ENCODE measurements around the gene USP9X.
A peak's percentile ranks its signal among the peaks of the same experiment; 100 is the strongest.
"Not testable (repeated sequence)": the region's sequence is repeated elsewhere in the genome, so short reads cannot be mapped to it uniquely, and the experiment has no call there.

USP9X gene

GRCh38 chrX:41118156-41118555, 32.9 kb downstream of the USP9X start:
- no peak for DNase-seq (ENCODE audit: low read depth, low spot score)
- H3K4me3 ChIP-seq (ENCODE audit: low read length): no peak overlapping the region

GRCh38 chrX:41119803-41120202, 34.6 kb downstream of the USP9X start:
- DNase-seq (ENCODE audit: low read depth, low spot score): no peak
- no peak overlapping the region for H3K4me3 ChIP-seq (ENCODE audit: low read length)

DNA sequence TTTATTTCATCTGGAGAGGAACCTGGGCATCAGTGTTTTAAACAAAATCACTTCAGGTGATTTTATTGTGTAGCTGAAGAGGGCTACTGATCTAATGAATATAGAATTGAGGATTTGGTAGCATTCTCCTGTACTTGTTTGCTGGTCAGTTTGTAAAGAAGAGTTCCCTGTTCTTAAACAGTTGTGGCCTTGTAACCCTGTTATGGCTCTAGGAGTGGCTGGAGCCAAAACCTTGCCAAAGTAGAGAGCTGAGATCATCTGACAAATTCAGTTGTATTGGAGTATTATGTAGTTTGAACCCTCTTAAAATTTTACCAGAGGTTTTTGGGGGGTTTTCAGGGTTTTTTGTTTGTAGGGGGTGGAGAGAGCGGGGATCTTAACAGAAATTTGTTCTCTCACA, 36.5 kb downstream of the USP9X start:
- DNase-seq (ENCODE audit: low read depth, low spot score): no peak
- no peak overlapping the region for H3K4me3 ChIP-seq (ENCODE audit: low read length)

- DNase-seq (ENCODE audit: low read depth, low spot score): no peak
- no peak overlapping the region for H3K4me3 ChIP-seq (ENCODE audit: low read length)
These were observed 37.5 kb downstream of the USP9X start for GRCh38 chrX:41122664-41123257.

DNA sequence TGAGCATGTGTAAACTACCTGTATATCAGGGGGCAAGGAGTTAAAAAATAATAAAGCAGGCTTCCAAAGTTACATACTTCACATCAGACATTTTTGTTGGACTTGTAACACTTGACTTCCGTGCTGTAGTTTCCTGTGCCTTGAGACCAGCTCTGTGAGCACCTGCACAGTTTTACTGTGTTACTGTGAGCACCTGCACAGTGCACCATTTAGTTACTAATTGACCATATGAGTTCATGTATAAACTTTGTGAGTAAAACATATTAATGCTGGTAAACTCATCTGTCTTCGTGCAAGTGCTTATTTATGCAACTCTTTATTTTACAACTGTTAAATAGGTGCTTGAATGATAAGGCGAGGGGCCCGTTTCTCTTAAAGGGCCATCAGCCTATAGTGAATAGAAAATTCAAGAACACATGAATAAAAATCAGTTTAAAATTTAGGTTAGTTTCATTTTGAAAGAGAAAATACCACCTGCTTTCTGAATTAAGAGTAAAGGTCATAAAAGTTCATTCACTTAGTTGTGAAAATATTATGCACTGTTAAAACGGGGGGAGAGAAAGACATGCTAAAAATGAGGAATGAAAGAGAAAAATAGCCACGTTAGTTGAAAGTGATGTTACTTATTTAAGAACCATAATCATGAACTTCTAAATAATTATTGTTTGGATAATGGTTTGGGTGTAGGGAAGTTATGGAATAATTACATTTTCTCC, 42.4 kb downstream of the USP9X start:
- DNase-seq (ENCODE audit: low read depth, low spot score): no peak
- H3K4me3 ChIP-seq (ENCODE audit: low read length): no peak overlapping the region

- no peak overlapping the region for H3K4me3 ChIP-seq (ENCODE audit: low read length)
- no peak for DNase-seq (ENCODE audit: low read depth, low spot score)
These were observed 43.7 kb downstream of the USP9X start for GRCh38 chrX:41128955-41129354.

DNA sequence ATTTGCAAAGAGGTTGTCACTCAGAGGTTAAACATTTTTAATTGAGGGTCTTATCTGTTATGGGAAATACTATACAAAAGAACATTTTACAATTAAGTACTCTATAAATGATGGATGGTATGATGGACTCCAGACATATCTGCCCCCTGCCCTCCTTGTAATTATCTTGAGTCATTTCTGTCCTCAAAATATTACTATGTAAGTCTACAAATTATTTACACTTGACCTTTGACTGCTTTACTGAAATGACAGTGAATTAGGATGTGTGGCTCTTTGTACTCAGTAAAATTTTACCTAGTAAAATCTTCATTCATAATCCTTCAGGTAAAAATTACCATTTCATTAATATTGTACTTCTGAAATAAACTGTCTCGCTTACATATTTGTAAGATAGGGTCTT, 46.5 kb downstream of the USP9X start:
- no peak for DNase-seq (ENCODE audit: low read depth, low spot score)
- no peak overlapping the region for H3K4me3 ChIP-seq (ENCODE audit: low read length)

GRCh38 chrX:41133551-41133950, 48.3 kb downstream of the USP9X start:
- DNase-seq (ENCODE audit: low read depth, low spot score): no peak
- H3K4me3 ChIP-seq (ENCODE audit: low read length): no peak overlapping the region

DNA sequence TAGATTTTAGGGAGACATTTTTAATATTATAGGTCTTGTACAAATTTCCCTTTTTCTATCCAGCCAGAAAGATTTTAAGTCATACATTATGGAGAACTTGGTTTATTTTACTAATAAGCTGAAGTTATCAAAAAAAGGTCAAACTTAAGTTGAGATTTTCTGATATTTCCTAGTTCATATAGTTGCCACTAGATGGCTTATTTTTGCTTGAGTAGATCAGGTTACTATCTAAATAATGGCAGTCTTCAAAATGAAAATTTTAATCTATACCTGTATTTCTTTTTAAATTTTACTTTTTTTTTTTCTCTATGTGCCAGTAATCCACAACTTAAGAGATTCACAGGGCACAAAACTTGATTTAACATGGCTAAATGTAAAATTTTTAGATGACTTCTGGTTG, 52.3 kb downstream of the USP9X start:
- H3K4me3 ChIP-seq (ENCODE audit: low read length): no peak overlapping the region
- DNase-seq (ENCODE audit: low read depth, low spot score): peak; percentile 10

DNA sequence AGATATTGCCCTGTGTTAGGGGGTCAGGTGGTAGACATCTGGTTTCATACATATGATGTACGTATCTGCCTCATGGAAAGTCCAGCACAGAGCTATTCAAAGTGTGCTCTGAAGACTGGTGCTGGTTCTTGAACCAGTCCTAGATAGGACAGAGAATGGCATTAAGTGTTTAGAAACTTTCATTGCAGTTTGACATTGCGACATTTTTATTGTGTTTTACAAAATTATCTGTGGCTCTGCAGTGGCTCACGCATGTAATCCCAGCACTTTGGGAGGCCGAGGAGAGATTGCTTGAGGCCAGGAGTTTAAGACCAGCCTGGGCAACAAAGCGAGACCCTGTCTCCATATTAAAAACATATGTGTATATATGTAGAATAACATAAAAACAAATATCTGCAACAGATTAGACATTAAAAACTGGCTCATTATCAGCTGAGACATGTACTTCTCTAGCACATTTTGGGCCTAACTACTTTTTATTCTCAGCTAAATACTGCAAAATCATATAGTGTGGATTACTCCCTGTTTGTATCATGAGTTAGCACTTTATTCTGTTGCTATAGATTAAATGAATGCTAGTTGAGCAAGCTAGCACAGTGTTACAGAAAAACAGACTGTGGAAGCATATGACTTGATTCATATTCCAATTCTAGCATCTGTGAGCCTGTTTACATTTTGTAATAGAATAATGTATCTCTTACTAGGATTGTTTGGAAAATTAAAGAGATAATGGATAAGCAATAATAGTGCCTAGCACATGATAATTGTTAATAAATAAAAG, 57.1 kb downstream of the USP9X start:
- H3K4me3 ChIP-seq (ENCODE audit: low read length): no peak overlapping the region
- no peak for DNase-seq (ENCODE audit: low read depth, low spot score)

DNA sequence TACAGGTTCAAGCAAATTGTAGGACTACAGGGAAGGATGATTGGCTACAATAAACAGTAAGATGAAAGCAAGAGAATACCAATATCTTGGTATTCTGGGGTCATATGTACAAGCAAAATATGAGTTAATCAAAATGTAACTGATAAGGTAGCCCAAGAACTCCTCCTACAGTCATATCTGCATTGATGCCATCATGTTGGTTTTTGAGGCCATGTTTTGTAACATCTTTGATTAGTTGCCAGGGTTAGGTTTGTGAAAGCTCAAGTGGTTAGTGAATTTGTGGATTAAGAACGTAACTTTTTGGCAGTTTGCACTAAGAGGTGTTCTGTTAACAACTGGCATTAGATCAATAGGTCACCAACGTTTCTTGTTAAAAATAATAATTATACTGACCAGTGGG, 59.6 kb downstream of the USP9X start:
- H3K4me3 ChIP-seq (ENCODE audit: low read length): no peak overlapping the region
- DNase-seq (ENCODE audit: low read depth, low spot score): no peak

GRCh38 chrX:41145920-41146608, 60.8 kb downstream of the USP9X start:
- no peak for DNase-seq (ENCODE audit: low read depth, low spot score)
- H3K4me3 ChIP-seq (ENCODE audit: low read length): no peak overlapping the region

- no peak for DNase-seq (ENCODE audit: low read depth, low spot score)
- H3K4me3 ChIP-seq (ENCODE audit: low read length): no peak overlapping the region
These were observed 63.3 kb downstream of the USP9X start for GRCh38 chrX:41148553-41148952.

GRCh38 chrX:41150043-41150442, 64.8 kb downstream of the USP9X start:
- DNase-seq (ENCODE audit: low read depth, low spot score): no peak

DNA sequence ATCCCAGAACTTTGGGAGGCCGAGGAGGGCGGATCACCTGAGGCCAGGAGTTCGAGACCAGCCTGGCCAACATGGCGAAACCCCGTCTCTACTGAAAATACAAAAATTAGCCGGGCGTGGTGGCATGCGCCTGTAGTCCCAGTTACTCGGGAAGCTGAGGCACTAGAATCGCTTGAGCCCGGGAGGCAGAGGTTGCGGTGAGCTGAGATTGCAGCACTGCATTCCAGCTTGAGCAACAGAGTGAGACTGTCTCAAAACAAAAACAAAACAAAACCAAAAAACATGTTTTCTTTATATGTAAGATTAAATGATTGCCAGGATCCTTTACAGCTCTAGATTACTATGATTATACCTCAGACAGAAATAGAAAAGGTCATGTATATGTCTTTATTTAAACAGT, 66.5 kb downstream of the USP9X start:
- DNase-seq (ENCODE audit: low read depth, low spot score): not testable (repeated sequence)

More at GRCh38 chrX:41150043-41150442, 64.8 kb downstream of the USP9X start:
- no peak overlapping the region for H3K4me3 ChIP-seq (ENCODE audit: low read length)

DNA sequence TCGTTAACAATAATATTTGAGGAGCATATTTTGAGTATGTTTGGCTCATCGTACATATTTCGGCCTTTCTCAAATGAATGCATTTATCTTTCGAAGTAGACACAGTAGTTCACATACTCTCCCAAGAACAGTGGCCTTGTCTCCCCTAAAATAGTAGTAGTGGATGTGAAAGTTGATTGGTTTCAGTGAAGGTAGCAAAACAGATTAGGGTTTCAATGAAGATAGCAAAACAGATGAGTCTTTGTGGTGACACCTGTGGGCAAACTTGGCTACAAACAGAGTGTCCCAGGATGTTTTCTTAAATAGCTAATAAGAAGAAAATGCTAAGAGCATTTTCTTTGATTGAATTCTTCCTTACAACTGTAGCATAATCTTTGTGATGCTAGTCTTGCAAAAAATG, 67.0 kb downstream of the USP9X start:
- DNase-seq (ENCODE audit: low read depth, low spot score): no peak

More for the DNA sequence above, 66.5 kb downstream of the USP9X start:
- not testable (repeated sequence) for H3K4me3 ChIP-seq (ENCODE audit: low read length)

DNA sequence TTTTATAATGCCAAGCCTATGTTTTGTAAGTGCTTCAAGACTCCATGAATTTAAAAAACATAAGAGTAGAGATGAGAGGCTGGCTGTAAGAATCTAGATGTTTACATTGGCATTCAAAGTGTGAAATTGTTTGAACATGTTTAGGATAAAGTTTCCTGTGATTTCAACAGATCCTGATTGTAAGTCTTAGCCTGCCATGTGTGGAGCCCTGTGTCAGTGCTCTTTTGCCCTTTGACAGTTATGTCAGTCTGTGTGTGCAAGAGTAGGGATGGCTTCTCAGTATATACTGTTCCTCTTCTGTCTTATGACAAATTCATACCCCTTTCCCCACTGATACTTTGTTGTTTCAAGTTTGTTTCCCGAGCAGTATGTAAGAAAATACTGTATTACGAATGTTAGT, 68.2 kb downstream of the USP9X start:
- no peak for DNase-seq (ENCODE audit: low read depth, low spot score)
- no peak overlapping the region for H3K4me3 ChIP-seq (ENCODE audit: low read length)

More for the DNA sequence above, 67.0 kb downstream of the USP9X start:
- no peak overlapping the region for H3K4me3 ChIP-seq (ENCODE audit: low read length)

DNA sequence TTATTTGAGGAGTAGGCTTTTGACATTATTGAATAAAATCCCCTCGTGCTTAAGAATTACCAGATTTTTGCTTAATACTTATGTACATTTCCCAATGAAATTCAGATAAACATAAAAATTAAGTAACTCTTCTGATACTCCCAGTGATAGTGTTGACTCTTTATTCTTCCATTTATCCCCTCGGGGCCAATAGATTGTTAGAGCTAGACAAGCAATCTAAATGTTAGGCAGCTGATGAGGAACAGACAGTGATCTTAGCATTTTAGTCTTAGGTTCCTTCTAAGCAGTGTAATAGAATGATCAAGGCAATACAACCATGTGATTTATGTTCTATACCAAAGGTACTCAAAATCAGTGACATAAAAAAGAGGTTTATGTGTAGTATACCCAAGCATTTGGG, 68.7 kb downstream of the USP9X start:
- H3K4me3 ChIP-seq (ENCODE audit: low read length): no peak overlapping the region
- DNase-seq (ENCODE audit: low read depth, low spot score): no peak

DNA sequence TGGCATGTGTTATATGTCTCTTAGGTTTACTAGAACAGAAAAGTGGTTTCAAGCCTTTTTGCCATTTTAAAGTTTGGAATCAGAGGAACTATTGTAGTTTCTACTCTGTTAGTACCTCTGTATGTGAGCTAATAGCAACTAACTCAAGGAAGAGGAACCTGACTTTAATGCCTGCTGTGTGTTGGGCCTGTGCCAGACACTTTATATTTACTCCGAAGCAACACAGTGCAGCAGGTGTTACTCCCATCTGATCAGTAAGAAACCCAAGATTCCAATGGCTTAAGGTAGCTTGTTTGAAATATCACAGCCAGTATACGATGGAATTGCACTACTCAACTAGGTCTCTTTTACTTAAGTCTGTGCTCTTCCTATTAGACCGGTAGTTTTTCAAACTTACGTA, 79.2 kb downstream of the USP9X start:
- DNase-seq (ENCODE audit: low read depth, low spot score): no peak
- H3K4me3 ChIP-seq (ENCODE audit: low read length): no peak overlapping the region

GRCh38 chrX:41167888-41168287, 82.6 kb downstream of the USP9X start:
- H3K4me3 ChIP-seq (ENCODE audit: low read length): no peak overlapping the region
- DNase-seq (ENCODE audit: low read depth, low spot score): no peak

Data from Jurkat, Clone E6-1 (cell line).